Measurements from ENCODE around the gene UBE3A.

GRCh38 chr15:25422021-25422420, 16.8 kb downstream of the UBE3A start:
- TF ChIP-seq ZNF76 (CRISPR knock-in tag; IDR thresholded peaks at IDR 0.05; ENCODE audit: borderline replicate concordance) (no peak), RNF219 (CRISPR knock-in tag; IDR thresholded peaks at IDR 0.05) (no peak), SREBF2 (CRISPR knock-in tag; IDR thresholded peaks at IDR 0.05) (no peak), ERF (CRISPR knock-in tag; IDR thresholded peaks at IDR 0.05) (no peak), NBN (IDR thresholded peaks at IDR 0.05; ENCODE audit: low read depth) (no peak), ZBTB1 (CRISPR knock-in tag; IDR thresholded peaks at IDR 0.05; ENCODE audit: borderline replicate concordance, low read depth) (no peak), ZNF785 (CRISPR knock-in tag; IDR thresholded peaks at IDR 0.05) (no peak), ILF3 (IDR thresholded peaks at IDR 0.05; ENCODE audit: borderline replicate concordance) (no peak), E2F1 (CRISPR knock-in tag; IDR thresholded peaks at IDR 0.05) (no peak), CEBPZ (IDR thresholded peaks at IDR 0.05; ENCODE audit: borderline replicate concordance, low read depth, low read length) (no peak), HNRNPH1 (optimal IDR thresholded peaks at IDR 0.05; ENCODE audit: low read depth, low read length) (no peak), PCBP2 (IDR thresholded peaks at IDR 0.05; ENCODE audit: low read depth, low read length, poor library complexity, severe bottlenecking) (no peak)
